Activated T-cell treated with anti-CD3 and anti-CD28 coated beads, Interleukin-2, amount 50 U/mL, for 1 hour (primary cell): ENCODE measurements around the gene SLC52A3.
"Not testable (repeated sequence)": the region's sequence is repeated elsewhere in the genome, so short reads cannot be mapped to it uniquely, and the experiment has no call there.

Experiments
- DNase-seq: peaks from one replicate; pipeline ENCODE4 v3.0.0-alpha.2; 2020

Gene SLC52A3

GRCh38 chr20:725491-725890 lies 42.8 kb downstream of the SLC52A3 start:
- DNase-seq, result no peak

GRCh38 chr20:724797-725196 lies 43.5 kb downstream of the SLC52A3 start:
- DNase-seq, result not testable (repeated sequence)

- no peak for DNase-seq
Observed at GRCh38 chr20:723756-724155, 44.5 kb downstream of the SLC52A3 start.

GRCh38 chr20:722822-723644 lies 45.3 kb downstream of the SLC52A3 start:
- no peak for DNase-seq

- no peak for DNase-seq
Observed at GRCh38 chr20:721876-722275, 46.4 kb downstream of the SLC52A3 start.

- DNase-seq, result no peak
Observed at GRCh38 chr20:719816-720215, 48.5 kb downstream of the SLC52A3 start.

- DNase-seq, result no peak
Observed at GRCh38 chr20:719068-719467, 49.2 kb downstream of the SLC52A3 start.

- DNase-seq, result no peak
Observed at GRCh38 chr20:717832-718231, 50.5 kb downstream of the SLC52A3 start.

- no peak for DNase-seq
Observed at GRCh38 chr20:717271-717670, 51.0 kb downstream of the SLC52A3 start.

- DNase-seq, result no peak
Observed at GRCh38 chr20:714453-714852, 53.8 kb downstream of the SLC52A3 start.

GRCh38 chr20:711576-711975 lies 56.7 kb downstream of the SLC52A3 start:
- no peak for DNase-seq

GRCh38 chr20:710780-711450 lies 57.4 kb downstream of the SLC52A3 start:
- DNase-seq, result no peak
